GM18868 (cell line): Measurements from ENCODE around the gene CCDC102A.

ENCODE experiments used
- ATAC-seq: cut with Tn5 transposase; IDR thresholded peaks from one replicate; pipeline ENCODE4 v1.9.1; 2021; ENCODE audit warnings: mild to moderate bottlenecking, moderate library complexity; ENCODE audit not compliant: unreplicated experiment

The CCDC102A gene

DNA sequence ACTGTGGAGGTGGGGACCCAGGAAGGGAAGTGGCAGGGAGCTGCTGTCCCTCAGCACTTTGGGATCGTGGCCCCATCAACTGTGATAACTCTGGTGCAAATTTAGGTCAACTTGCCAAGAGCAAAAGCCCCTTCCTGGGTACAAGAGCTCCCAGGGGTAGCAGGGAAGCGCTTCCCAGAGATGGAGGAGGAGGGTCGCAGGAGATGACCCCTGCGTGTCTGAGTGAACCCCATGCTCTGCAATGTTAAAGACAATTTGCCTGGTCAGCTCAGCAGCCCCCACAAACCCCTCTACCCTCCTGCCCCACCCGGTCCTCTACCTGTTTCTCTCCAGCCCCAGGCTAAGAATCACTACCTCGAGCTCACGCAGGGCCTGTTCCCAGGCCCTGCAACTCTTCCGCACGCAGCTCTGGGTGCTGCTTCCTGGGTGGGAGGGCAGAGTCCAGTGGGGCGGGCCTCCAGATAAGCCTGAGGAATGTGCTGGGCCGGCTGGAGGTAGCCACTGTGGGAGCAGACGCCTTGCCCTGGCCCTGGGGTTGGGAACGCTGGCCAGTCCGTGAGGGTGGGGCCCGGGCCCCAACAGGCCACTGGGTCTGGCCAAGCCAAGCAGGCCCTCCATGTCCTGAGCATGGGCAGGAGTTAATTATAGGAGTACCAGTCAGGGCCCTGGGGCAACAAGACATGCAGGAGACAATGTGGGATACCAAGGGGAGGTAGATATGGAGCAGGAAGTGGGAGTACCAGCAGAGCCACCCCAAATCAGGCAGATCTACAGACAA is 56.2 kb downstream of the CCDC102A start:
- no peak for ATAC-seq

DNA sequence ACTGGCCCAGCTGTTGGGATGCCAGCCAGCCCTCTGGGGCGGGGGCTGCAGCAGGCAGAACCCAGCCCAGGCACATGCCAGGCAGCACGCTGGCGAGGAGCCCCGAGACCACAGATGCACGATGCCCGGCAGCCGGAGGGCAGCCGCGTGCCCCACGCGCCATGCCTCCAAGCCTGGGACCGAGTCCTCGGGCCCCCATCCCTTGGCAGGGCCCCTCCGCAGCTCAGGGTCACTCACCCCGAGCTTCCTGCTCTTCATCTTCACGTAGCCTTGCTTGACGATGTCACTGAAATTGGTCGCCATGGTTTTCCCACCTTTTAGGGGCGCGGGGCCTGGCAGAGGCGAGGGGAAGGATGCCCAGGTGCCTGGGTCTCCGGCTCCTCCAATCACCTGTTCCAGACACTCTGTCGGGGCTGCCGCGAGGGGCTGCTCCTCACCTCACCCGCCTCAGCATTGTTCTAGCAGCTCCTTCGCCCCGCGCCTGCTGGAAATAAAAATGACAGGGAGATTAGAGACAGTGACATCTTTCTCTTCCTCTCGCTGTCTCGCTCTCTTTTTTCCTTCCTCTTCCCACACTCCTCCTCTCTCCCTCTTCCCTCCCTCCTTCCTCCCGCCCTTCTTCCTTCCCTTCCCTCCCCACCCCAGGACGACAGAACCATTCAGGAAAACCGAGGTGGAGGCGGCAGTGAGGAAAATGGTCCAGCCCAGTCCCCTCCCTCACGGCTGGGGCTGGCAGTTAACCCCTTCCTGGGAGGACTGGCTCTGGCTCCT is 57.0 kb downstream of the CCDC102A start:
- no peak for ATAC-seq

DNA sequence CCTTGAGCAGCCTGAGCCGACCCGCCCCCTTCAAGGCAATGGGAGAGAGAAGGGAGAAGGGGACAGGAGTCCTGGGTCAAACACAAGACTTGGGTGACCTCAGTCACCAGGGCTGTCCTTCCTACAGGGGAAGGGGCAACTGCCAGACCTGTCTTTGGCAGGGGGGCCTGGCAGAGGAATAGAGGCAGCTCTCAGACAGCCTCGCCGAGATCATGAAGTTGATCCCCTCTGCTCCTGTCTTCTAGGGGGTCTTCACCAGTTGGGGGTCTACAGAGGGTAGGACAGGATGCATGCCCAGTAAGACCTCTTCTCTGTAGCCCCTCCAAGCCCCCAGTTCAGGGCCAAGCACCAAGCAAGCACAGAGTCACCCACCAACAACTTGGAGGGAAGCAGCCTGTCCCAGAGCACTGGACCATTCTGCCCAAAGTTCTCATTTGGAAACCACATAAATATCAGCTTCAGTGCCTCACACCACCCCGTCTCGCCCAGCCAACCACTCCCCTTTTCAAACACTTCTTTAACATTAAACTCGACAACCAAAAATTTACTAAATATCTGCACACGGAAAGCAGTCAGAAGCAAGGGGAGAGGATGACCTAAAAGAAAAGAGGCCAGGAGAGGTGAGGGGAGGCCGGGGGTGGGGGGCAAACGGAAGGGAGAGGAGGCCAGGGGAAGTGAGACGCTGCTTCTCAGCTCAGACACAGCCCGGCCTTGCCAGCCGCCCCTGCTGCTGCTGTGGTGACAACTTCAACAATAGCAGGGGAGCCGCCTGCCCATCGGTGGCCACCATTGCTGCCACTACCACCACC is 57.8 kb downstream of the CCDC102A start:
- ATAC-seq, result no peak

DNA sequence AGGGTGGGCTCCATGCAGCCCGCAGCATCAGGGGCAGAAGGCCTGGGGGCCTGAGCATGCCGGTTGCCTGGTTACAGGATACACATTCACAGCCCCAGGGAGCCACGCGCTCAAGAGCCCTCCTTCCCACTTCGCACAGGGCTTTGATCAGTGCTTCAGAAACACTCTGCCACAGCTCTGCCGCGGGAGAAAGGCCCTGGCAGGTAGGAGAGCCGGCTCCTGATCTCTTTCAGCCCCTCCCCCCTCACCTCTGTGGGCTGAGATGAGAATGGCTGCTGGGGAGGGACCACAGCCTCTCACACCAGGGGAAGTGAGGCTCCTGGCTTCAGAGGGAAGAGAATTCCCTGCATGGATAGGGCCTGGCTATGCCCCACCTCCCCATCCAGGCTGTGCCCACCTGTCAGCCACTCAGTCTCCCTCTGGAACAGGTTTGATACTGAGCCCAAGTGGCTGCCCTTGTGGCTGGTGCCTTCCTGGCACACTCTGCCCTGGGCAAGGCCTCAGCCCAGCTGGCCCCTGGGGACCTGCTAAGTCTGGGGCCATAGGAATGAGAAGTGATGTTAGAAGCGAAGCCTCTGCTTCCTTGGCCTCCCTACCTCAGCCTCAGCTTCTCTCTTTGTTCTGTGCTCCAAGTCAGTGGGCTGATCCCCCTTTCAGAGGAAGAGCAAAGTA is 58.7 kb downstream of the CCDC102A start:
- no peak for ATAC-seq

DNA sequence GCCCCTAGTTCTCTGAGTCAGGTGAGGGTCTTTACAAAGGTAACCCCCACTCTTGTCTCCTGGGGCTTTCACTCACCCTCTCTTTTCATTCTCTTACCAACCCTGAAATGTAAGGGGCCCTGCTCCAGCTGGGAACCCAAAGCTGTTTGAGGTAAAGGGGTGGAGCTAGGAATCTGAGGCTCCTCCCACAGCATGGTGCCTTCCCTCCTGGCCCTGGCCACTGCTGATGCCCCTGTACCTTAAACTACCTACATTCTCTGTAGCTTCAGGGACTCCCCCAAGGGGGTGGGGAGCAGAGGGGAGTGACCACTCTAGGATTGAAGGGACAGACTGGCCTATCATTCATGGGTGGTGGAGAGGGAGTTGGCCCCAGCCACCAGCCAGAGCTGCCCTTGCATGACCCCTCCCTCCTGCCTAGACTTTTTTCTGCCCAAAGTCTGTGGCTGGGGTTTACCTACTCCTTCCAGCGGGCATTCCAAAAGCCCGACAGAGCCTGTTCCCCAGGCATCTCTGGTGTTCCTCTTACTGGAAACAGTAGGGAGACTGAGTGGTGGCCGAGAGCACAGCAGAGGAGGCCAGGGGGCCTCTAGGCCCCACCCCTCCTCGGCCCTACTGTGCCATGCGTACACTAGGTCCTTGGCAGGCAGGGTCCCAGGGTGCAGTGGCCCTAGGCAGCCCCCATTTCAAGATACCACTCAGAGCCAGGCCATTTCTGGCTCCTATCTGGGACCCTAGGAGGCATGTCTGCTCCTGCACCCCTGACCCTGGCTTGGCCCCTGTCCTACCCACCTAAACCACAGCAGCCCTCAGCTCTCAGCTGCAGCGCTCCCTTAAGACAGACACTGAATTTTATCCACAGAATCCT is 59.6 kb downstream of the CCDC102A start:
- ATAC-seq, result no peak

- ATAC-seq, result peak; percentile 96
Measured at GRCh38 chr16:57475711-57476339, 60.5 kb downstream of the CCDC102A start.

DNA sequence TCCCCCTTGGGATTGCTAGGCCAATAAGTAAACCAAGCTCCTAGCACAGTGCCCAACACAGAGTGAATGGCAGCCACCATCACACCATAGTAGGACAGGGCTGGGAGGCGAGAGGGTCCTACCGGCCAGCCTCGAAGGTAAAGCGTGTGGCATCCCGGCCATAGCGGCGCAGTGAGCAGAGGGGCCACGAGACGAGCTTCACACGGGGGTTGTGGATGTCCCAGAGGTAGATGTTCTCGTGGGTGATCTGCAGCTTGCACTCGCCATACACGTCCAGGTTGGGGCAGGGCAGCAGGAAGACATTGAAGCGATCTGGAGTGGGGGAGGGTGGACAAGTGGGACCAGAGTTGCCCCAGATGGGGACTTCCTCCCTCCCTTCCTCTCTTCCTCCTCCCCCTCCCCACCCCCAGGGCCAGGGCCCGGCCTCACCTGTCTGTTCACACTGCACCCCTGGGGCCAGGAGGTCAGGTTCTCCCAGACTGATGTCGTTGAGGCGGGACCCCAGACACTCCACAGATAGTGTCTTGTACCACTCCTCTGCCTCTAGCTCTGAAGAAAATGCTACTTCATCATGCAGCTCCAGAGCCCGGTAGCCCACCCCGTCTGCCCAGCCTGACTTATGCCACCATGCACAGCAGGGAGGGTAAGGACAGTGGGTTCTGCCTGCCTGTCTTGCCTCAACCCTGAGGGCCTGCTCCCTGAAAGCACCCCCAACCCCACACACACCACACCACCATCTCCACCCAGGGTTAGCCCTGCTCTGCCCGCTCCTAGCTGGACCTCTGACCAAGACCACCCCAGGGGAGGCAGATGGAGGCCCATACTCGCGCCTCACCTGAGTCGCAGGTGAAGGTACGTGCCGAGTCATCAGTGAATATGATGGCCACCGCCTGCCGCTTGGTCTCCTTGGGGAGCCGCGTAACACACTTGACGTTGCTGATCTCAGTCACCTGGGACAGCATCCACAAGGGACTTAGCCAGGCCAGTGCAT is 61.4 kb downstream of the CCDC102A start:
- no peak for ATAC-seq

- no peak for ATAC-seq
Measured at GRCh38 chr16:57473906-57474305, 62.5 kb downstream of the CCDC102A start.

GRCh38 chr16:57473176-57473840 is 63.1 kb downstream of the CCDC102A start:
- no peak for ATAC-seq

DNA sequence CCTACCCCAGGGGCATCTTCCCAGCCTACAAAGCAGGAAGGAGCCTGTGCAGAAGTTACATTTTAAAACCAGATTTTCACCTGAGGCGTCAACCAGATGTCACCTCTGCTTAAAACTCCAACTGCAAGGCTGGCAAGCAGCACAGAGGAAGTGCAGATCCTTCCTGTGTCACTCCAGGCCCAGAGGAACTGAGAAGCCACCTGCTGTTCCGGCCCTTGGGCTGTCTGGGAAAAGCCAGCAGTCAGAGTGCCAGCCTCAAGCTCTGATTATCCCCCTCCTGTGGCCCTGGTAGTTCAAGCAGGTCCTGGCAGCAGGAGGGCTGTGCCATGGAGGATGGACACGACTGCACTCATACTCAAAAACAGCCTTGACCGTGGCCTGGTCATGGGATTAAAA is 63.7 kb downstream of the CCDC102A start:
- ATAC-seq, result no peak

DNA sequence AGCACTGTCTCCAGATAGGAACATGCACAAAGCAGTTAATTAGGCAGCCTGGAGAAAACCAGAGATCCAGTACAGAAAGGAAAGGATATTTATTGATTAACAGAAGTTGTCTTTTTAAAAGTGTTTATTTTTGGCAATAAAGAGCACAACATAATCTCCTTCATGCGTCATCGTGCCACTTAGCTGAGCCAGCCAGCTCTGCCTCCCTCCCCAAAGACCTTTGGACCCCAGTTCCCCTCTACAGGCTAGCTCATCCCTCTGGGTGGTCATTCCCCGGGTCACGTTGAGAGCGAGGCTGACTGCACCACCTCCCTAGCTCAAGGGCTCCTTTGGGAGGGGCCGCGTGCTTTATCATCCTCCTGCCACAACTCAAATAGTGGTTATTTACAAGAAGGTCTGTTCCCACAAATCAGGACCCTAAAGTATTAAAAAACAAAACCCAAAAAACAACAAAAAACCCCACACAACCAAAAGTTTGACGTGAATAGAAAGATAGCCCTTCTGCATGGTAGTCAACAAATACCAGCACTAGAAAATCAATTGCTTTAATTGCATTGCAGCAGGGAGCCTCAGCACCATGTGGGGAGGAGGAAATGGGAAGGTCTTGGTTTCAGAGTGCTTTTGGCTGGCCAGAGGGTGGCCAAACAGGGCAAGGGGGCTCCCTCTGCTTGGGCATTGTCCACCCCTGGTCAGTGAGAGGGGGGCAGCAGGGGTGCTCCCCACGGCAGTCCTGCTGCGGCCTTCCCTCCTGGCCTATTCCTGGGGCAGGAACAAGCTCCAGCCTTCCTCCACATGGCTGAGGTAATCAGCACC is 64.3 kb downstream of the CCDC102A start:
- ATAC-seq, result no peak

GRCh38 chr16:57471209-57471608 is 65.2 kb downstream of the CCDC102A start:
- no peak for ATAC-seq

DNA sequence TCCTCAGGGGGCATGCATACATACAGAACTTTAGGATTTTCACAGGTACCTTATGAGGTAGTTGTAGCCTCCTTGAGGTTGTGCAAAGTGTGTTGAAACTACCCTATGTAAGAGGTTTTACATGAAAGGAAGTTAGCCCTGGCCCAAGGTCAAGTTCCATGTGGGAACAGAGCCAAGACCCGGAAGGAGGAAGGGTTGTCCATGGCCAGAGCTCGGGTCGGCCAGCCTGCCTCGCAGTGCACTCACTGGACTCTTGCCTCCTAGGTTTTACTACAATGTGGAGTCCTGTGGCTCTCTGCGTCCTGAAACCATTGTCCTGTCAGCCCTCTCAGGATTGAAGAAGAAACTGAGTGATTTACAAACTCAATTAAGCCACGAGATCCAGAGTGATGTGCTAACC is 65.7 kb downstream of the CCDC102A start:
- ATAC-seq, result no peak

GRCh38 chr16:57469917-57470470 is 66.4 kb downstream of the CCDC102A start:
- no peak for ATAC-seq

- ATAC-seq, result no peak
Measured at GRCh38 chr16:57469046-57469445, 67.3 kb downstream of the CCDC102A start.

DNA sequence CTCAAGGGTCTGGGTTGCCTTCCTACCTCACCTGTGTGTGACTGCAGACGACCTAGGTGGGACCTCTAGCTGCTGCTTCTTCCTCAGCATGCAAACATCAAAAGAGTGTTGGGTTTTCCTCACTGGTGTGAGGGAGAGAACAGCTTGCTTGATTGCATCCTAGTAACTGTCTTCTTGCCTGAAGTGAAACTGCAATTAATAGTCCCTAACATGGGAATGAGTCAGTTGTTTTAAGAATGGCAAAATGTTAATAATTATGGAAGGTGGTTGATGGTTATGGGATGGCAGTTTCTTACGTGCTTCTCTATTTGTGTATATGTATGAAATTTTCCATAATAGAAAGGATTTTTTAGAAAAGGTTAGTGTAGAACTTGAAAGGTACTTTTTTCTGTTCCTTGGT is 68.0 kb downstream of the CCDC102A start:
- ATAC-seq, result no peak

DNA sequence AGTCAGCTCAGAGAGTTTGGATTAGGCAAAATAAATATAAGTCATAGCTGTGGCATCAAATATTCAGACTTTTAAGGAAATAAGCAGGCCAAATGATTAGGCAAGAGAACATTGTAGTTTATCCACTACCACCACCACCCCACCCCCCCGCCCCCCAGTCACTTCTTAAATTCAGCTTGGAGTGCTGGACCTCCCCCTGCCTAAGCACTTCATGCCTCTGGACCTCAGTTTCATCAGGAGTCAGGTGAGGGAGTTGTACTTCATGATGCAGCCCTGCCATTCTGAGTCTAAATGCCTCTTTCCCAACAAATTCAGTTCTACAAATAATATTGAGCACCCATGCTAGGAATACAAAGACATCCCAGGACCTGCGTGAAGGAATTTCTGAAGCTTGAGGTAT is 71.8 kb downstream of the CCDC102A start:
- no peak for ATAC-seq
